ENCODE data around the gene SRGAP1. TPM values are rescaled to one million over a fixed set of nuclear protein-coding genes. Genes with fewer than 3 reads are reported as not detected.
A peak's percentile ranks its signal among the peaks of the same experiment; 100 is the strongest.

The SRGAP1 gene
- total and polyA plus RNA-seq, 2 of the 4 experiments (the other 2 are of a cell fraction), result 10.0 to 10.2 TPM

- CTCF ChIA-PET, result no interaction called here
Measured at GRCh38 chr12:63930971-63931370, 86.5 kb downstream of the SRGAP1 start.

More at GRCh38 chr12:63930971-63931370, 86.5 kb downstream of the SRGAP1 start:
- H2BK20ac ChIP-seq (ENCODE audit: low read depth, low read length), result no peak overlapping the region
- no peak overlapping the region for H3K23ac ChIP-seq (ENCODE audit: low read depth, low read length)
- H2AFZ ChIP-seq (replicated peaks; ENCODE audit: low read length, poor library complexity), result no peak overlapping the region
- ATAC-seq (ENCODE audit: low read depth), result peak; percentile 80
- peaks cover 6% of the 10 kb centered on the region; the same call in 1 of the 2 replicates for H3K9me1 ChIP-seq (ENCODE audit: insufficient read depth, low read length)
- dilution Hi-C loops (cut with HindIII; ENCODE audit: low sequenced_read_pairs, unreplicated experiment) (no loop called here), intact Hi-C loops (cut with micrococcal nuclease) (no loop called here), in situ Hi-C loops (cut with MboI; ENCODE audit: low sequenced_read_pairs) (no loop called here)
- H2BK15ac ChIP-seq (ENCODE audit: low read depth, low read length), result no peak overlapping the region
- POLR2A ChIA-PET (ENCODE audit: unreplicated experiment), result no interaction called here
- H3K36me3 ChIP-seq (ENCODE audit: control insufficient read depth, insufficient read depth, low read length), result peaks cover 2% of the 10 kb centered on the region; the same call in 1 of the 2 replicates
- WGBS, 2 experiments (ENCODE audit: extremely low coverage in 2 of 2, insufficient read length in 1 of 2), result no CpG with 5 or more reads among the region's 3 CpGs
- peak overlapping the region; percentile 82 for H3K4me2 ChIP-seq (ENCODE audit: low read depth, low read length)
- H2AK9ac ChIP-seq (replicated peaks; ENCODE audit: low read depth, low read length, poor library complexity), result no peak overlapping the region
- no peak overlapping the region for H4K8ac ChIP-seq (ENCODE audit: low read depth in 2 of 2, low read length in 2 of 2)
- no TSS peak for BruUV-seq (replicated peaks)
- peak; percentile 41; the same call in 1 of the 2 replicates for TF ChIP-seq CEBPB (IDR thresholded peaks at IDR 0.05; ENCODE audit: low read depth, low read length)
- TF ChIP-seq RAD21 (IDR thresholded peaks at IDR 0.05; ENCODE audit: low read length), result no peak
- no peak for TF ChIP-seq NFE2L2 (IDR thresholded peaks at IDR 0.05; ENCODE audit: low read depth, low read length)
- no peak for TF ChIP-seq RFX5 (IDR thresholded peaks at IDR 0.05; ENCODE audit: low read depth, low read length)
- TF ChIP-seq FOS (IDR thresholded peaks at IDR 0.05; ENCODE audit: low read depth, low read length), result peak; percentile 33; the same call in 1 of the 2 replicates
- no peak for TF ChIP-seq SMC3 (IDR thresholded peaks at IDR 0.05; ENCODE audit: low read depth, low read length)
- no peak overlapping the region for H3K56ac ChIP-seq (ENCODE audit: extremely low read depth, insufficient read depth, low read length)
- H4K91ac ChIP-seq (ENCODE audit: insufficient read depth, low read depth, low read length), result no peak overlapping the region
- peak; percentile 72 for DNase-seq
- peaks cover 10% of the 10 kb centered on the region; the same call in 1 of the 2 replicates for H3K4me1 ChIP-seq (ENCODE audit: control insufficient read depth, insufficient read depth, low read length)
- peaks cover 19% of the 10 kb centered on the region; the same call in 1 of the 2 replicates for H4K20me1 ChIP-seq (ENCODE audit: insufficient read depth, low read length)
- peak overlapping the region; percentile 40; the same call in 1 of the 2 replicates for H3K27ac ChIP-seq (ENCODE audit: insufficient read depth, low read length)
- H2BK120ac ChIP-seq (ENCODE audit: low read depth, low read length), result no peak overlapping the region
- H3K9me3 ChIP-seq (ENCODE audit: control insufficient read depth, insufficient read depth, low read length), result no peaks in the 10 kb centered on the region
- no peak overlapping the region for H3K14ac ChIP-seq (replicated peaks; ENCODE audit: low read depth, low read length)
- H2AK5ac ChIP-seq (ENCODE audit: low read depth, low read length), result no peak overlapping the region
- H3K79me1 ChIP-seq (ENCODE audit: low read depth in 1 of 2, low read length in 2 of 2), result peaks cover 21 to 61% of the 10 kb centered on the region in 2 experiments
- H3K27me3 ChIP-seq (ENCODE audit: control insufficient read depth, insufficient read depth, low read length), result no peaks in the 10 kb centered on the region
- no peak overlapping the region for H3K18ac ChIP-seq (ENCODE audit: low read depth, low read length)
- H4K5ac ChIP-seq (ENCODE audit: low read depth, low read length), result no peak overlapping the region
- no peak overlapping the region for H3K4me3 ChIP-seq (ENCODE audit: insufficient read depth, low read depth, low read length)
- peak overlapping the region; percentile 64 for H2BK5ac ChIP-seq (ENCODE audit: low read depth, low read length, poor library complexity, severe bottlenecking)
- H3K4ac ChIP-seq (ENCODE audit: low read depth, low read length), result no peak overlapping the region
- 0 out of 2 replicates have a peak overlapping the region, but pooled peaks have one; percentile 16 for H3K9ac ChIP-seq (ENCODE audit: low read depth, low read length)
